Kidney epithelial cell (primary cell): Measurements from ENCODE around the gene ESYT3. TPM values are rescaled to one million over a fixed set of nuclear protein-coding genes. Genes with fewer than 3 reads are reported as not detected.

ENCODE experiments used
- DNase-seq: peaks from one replicate; pipeline ENCODE4 v3.0.0-alpha.2; 2010; ENCODE audit warnings: low read depth
- H3K27me3 ChIP-seq: 2 replicates; pipeline ENCODE4 v1.6.0; 2011; ENCODE audit warnings: low read length; ENCODE audit not compliant: control insufficient read depth, insufficient read depth
- H3K36me3 ChIP-seq: 2 replicates; pipeline ENCODE4 v1.5.1; 2011; ENCODE audit warnings: low read length; ENCODE audit not compliant: control insufficient read depth, insufficient read depth
- H3K4me3 ChIP-seq: 2 replicates; pipeline ENCODE4 v1.5.1; 2011; ENCODE audit warnings: low read depth, mild to moderate bottlenecking, control low read depth, low read length
- total RNA-seq: library from RNA; depleted of rRNA; stranded (reverse); fragments of >200 nt; gene quantifications from 2 replicates; pipeline ENCODE4 v1.2.3, GENCODE V29; 2015
- TF ChIP-seq, protein P1 (sequence below): IDR thresholded peaks from 2 replicates; pipeline ENCODE4 v1.5.1; 2011; ENCODE audit warnings: mild to moderate bottlenecking, moderate library complexity, low read length, control low read depth, inconsistent platforms; ENCODE audit not compliant: insufficient read depth, poor library complexity, severe bottlenecking

Gene ESYT3
- total RNA-seq, 1 donor from 2014 or later: 1.9 TPM

DNA sequence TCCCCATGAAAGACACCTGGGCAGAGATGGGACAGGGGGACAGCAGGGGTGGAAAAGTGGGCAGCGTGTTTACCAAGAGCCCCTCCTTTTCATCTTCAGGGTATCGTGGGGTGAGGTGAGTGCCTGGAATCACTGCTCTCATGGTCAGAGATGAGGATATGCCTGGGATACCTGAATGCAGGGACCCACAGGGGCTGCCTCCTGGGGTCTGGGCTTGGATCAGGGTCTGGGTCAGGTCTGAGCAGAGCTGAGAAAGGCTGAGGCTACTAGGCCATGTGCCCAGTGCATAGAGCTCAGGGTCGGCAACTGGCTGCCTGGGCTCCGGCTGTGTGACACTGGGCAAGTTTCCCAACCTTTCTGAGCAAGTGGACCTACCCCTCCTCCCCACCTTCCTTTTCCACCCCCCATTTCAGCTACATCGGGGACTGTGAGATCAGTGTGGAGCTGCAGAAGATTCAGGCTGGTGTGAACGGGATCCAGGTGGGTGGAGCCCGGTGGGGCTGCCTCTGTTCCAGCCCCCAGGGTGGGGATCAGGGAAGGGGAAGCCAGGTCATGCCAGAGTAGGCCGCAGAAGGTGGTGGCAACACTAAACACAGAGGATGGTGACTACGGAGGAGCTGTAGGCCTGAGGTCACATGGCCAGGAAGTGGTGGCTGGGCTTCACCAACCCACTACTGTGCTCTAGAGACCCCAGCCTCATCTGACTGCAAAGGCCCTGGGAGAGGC lies 24.5 kb downstream of the ESYT3 start:
- Histone ChIP-seq H3K36me3 (no peaks in the 10 kb centered on the region), H3K27me3 (no peaks in the 10 kb centered on the region), H3K4me3 (no peak overlapping the region)
- DNase-seq: no peak
- TF ChIP-seq, protein P1, sequence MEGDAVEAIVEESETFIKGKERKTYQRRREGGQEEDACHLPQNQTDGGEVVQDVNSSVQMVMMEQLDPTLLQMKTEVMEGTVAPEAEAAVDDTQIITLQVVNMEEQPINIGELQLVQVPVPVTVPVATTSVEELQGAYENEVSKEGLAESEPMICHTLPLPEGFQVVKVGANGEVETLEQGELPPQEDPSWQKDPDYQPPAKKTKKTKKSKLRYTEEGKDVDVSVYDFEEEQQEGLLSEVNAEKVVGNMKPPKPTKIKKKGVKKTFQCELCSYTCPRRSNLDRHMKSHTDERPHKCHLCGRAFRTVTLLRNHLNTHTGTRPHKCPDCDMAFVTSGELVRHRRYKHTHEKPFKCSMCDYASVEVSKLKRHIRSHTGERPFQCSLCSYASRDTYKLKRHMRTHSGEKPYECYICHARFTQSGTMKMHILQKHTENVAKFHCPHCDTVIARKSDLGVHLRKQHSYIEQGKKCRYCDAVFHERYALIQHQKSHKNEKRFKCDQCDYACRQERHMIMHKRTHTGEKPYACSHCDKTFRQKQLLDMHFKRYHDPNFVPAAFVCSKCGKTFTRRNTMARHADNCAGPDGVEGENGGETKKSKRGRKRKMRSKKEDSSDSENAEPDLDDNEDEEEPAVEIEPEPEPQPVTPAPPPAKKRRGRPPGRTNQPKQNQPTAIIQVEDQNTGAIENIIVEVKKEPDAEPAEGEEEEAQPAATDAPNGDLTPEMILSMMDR: no peak

DNA sequence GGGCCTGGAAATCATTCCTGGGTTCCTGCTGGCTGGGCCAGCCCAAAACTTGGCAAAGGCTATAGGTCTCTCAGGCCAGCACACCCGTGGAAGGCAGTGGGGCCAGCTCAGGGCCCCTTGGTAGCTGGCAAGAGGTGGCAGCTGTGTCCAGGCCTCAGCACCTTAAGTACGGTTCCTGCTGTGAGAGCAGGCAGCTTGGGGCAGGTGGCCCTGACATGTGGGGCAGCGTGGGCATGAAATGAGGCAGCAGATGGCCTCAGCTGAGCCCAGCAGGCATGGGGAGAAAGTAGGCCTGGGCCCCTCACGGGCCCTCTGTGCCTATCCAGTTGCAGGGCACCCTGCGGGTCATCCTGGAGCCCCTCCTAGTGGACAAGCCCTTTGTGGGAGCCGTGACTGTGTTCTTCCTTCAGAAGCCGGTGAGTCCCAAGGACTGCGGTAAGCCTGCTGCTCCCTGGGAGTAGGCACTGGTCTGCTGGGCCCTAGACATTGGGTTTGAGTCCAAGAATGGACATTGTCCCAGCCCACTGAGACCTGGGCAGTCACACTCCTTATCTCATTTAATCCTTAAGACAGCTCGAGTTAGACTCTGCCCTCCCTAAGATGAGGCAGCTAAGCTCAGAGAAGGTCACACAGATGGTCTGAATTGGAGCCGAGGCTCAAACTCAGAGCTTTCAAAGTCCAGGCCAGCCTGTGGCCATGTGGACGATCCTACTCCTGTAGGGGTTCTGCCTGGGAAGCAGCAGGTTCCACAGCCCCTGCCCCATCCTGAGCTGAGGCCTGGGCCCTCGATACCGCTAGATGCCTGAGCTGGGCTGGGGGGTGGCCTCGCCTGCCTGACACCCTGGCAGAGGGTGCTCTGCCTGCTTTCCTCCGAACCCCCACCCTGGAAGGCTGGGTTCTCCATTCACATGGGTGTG lies 25.5 kb downstream of the ESYT3 start:
- DNase-seq: no peak
- no peaks in the 10 kb centered on the region for H3K27me3 ChIP-seq
- H3K36me3 ChIP-seq: no peaks in the 10 kb centered on the region
- TF ChIP-seq, protein P1: no peak
- H3K4me3 ChIP-seq: no peak overlapping the region

DNA sequence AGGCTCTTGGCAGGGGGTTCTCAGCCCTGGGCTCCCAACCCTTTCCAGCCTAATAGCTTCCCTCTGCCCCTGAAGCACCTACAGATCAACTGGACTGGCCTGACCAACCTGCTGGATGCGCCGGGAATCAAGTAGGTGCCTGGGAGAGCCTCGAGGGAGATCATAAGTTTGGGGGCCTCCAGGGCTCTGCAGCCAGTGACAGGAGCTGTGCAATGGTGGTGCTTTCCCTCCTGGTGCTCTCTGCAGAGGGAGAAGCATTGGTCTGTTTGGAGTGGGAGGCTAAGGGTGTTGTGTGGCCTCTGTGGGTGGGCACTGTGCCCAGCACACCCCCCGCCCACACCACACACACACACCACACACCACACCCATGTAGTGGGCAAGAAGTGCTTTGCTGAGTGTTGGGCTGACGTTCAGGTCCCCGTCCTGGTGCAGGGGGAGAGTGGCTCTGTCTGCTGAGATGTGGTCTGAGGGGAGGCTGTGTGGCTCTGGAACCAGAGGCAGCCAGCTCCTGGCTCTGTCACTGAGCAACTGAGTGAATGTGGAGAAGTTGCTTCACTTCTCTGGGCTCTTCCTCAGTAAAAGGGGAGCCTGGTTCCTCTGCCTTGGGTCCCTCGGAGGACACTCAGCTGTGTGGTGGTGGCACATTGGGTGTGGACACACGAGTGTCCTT lies 26.3 kb downstream of the ESYT3 start:
- DNase-seq: no peak
- H3K4me3 ChIP-seq: no peak overlapping the region
- H3K27me3 ChIP-seq: no peaks in the 10 kb centered on the region
- H3K36me3 ChIP-seq: no peaks in the 10 kb centered on the region
- TF ChIP-seq, protein P1: no peak

DNA sequence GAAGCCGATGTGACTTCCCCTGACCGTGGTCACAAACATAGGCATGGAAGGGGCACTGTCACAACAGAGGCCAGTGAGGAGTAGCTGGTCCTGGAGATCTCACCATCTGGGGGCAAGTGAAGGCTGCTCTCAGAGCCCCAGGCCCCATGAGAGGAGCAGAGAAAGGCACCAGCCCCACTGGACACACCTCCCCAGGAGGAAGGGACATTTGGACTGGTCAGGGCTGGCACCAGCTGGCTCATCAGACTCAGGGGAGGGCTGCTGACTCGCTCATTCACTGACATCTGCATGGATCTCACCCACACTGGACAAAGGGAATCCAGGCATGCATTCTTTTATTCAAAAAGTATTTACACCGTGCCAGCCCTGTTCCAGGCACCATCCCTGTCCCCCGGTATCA lies 26.8 kb downstream of the ESYT3 start:
- TF ChIP-seq, protein P1: no peak
- DNase-seq: no peak
- H3K36me3 ChIP-seq: no peaks in the 10 kb centered on the region
- H3K4me3 ChIP-seq: no peak overlapping the region
- H3K27me3 ChIP-seq: no peaks in the 10 kb centered on the region

DNA sequence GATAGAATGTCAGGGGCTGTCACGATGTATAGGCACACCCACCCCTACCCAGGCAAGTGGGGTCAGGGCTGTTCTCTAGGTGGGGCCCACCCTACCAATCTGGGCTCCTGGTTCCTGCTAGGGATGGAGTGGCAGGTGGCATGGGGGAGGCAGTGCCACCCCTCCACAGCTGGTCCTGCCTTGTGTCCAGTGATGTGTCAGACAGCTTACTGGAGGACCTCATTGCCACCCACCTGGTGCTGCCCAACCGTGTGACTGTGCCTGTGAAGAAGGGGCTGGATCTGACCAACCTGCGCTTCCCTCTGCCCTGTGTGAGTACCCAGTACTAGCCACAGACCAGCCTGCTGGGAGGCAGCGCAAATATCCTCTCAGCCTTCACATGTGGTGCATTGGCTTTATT lies 27.5 kb downstream of the ESYT3 start:
- H3K4me3 ChIP-seq: no peak overlapping the region
- no peak for DNase-seq
- H3K36me3 ChIP-seq: no peaks in the 10 kb centered on the region
- TF ChIP-seq, protein P1: no peak
- no peaks in the 10 kb centered on the region for H3K27me3 ChIP-seq
